ENCODE data around the gene GLI2. TPM values are rescaled to one million over a fixed set of nuclear protein-coding genes. Genes with fewer than 3 reads are reported as not detected.

Gene GLI2
- total RNA-seq, 1 experiment from 2014 or later = 3.4 TPM

DNA sequence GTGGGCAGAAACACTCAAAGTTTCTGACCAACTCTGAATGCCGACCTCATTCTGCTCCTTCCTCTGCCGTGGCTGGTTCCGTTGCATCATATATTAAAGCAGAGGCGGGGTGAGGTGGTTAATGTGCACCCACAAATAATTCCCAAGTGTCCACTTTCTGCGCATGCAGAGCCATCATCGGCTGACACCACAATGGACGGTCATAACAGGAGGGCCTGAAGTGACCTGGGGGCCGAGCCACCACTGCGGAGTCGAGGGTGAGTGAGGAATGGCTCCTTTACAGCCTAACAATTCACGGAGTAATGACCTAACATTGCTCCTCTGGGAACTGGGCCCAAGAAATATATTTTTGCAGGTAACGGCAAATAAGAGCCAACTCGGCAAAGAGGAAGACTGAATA, 32.9 kb upstream of the GLI2 start (continued):
- TF ChIP-seq CTCF (IDR thresholded peaks at IDR 0.05 in 2 of 3, conservative IDR thresholded peaks at IDR 0.05 in 1 of 3; ENCODE audit: borderline replicate concordance in 1 of 3, insufficient read depth in 1 of 3, low read depth in 2 of 3, low read length in 2 of 3) (no peak), FOSL1 (IDR thresholded peaks at IDR 0.05; ENCODE audit: low read depth) (no peak), POLR2AphosphoS5 (IDR thresholded peaks at IDR 0.05; ENCODE audit: low read depth, low read length) (no peak), CBX3 (IDR thresholded peaks at IDR 0.05; ENCODE audit: low read depth) (no peak), ZNF274 (IDR thresholded peaks at IDR 0.05; ENCODE audit: low read depth, low read length) (no peak)
- TF ChIP-seq, protein P1, sequence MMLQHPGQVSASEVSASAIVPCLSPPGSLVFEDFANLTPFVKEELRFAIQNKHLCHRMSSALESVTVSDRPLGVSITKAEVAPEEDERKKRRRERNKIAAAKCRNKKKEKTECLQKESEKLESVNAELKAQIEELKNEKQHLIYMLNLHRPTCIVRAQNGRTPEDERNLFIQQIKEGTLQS (IDR thresholded peaks at IDR 0.05) = no peak
- TF ChIP-seq, protein P2, sequence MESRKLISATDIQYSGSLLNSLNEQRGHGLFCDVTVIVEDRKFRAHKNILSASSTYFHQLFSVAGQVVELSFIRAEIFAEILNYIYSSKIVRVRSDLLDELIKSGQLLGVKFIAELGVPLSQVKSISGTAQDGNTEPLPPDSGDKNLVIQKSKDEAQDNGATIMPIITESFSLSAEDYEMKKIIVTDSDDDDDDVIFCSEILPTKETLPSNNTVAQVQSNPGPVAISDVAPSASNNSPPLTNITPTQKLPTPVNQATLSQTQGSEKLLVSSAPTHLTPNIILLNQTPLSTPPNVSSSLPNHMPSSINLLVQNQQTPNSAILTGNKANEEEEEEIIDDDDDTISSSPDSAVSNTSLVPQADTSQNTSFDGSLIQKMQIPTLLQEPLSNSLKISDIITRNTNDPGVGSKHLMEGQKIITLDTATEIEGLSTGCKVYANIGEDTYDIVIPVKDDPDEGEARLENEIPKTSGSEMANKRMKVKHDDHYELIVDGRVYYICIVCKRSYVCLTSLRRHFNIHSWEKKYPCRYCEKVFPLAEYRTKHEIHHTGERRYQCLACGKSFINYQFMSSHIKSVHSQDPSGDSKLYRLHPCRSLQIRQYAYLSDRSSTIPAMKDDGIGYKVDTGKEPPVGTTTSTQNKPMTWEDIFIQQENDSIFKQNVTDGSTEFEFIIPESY (IDR thresholded peaks at IDR 0.05; ENCODE audit: extremely low read depth, insufficient replicate concordance, low read length) = no peak
- TF ChIP-seq, protein P3, sequence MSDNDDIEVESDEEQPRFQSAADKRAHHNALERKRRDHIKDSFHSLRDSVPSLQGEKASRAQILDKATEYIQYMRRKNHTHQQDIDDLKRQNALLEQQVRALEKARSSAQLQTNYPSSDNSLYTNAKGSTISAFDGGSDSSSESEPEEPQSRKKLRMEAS (IDR thresholded peaks at IDR 0.05) = no peak

All from HCT116 (cell line).